ENCODE results near the gene FLNC. TPM values are rescaled to one million over a fixed set of nuclear protein-coding genes. Genes with fewer than 3 reads are reported as not detected.

The FLNC gene
- total RNA-seq, 1 experiment from 2014 or later, result 128 TPM

DNA sequence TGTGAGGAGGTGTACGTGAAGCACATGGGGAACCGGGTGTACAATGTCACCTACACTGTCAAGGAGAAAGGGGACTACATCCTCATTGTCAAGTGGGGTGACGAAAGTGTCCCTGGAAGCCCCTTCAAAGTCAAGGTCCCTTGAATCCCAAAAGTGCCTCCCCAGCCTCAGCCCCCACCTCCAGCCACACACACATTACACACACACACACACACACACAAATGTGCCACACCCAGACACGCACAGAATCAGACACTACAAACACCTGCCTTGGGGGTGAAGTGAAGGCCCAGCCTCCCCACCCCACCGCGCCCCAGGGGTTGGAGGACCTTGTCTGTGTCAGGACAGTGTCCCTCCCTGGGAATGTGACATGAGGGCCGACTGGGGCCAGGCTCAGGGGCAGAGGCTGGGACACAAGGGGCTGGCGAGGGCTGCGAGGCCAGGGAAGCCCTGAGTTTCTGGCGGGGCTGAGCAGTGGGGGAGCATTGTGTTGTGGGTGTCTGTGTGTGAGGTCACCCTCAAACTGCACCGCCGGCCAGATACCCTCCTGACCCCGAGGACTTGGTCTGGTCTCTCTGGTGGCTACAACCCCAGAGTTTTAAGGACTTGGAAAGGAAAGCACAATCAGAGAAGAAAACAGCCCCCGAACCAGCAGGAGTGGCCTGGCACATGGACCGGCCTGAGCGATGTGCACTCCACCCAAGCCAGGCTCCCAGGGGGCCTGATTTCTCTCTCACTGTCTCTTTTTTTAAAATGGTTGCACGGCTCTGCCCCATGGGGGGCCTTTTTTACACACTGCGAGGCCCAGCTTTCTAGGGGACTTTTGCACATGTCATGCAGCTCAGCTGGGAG, 28.4 kb downstream of the FLNC start:
- BruUV-seq (replicated peaks), result TSS peak; percentile 26
- Mint-ChIP-seq H3K4me3 (ENCODE audit: unreplicated experiment) (no peak overlapping the region), H3K27me3 (ENCODE audit: insufficient read depth, unreplicated experiment) (no peaks in the 10 kb centered on the region), H3K27ac (ENCODE audit: unreplicated experiment) (no peak overlapping the region), H3K4me1 (ENCODE audit: low read depth, unreplicated experiment) (peaks cover 6% of the 10 kb centered on the region), H3K9me3 (ENCODE audit: unreplicated experiment) (no peaks in the 10 kb centered on the region), H3K36me3 (ENCODE audit: insufficient read depth, unreplicated experiment) (peaks cover 42% of the 10 kb centered on the region)
- peaks cover 5% of the 10 kb centered on the region; the same call in 1 of the 2 replicates for H3K4me1 ChIP-seq
- intact Hi-C loops (cut with micrococcal nuclease; ENCODE audit: unreplicated experiment), result no loop called here
- H3K9me3 ChIP-seq, result no peaks in the 10 kb centered on the region
- POLR2A ChIA-PET, result no interaction called here
- TF ChIP-seq, protein P1, sequence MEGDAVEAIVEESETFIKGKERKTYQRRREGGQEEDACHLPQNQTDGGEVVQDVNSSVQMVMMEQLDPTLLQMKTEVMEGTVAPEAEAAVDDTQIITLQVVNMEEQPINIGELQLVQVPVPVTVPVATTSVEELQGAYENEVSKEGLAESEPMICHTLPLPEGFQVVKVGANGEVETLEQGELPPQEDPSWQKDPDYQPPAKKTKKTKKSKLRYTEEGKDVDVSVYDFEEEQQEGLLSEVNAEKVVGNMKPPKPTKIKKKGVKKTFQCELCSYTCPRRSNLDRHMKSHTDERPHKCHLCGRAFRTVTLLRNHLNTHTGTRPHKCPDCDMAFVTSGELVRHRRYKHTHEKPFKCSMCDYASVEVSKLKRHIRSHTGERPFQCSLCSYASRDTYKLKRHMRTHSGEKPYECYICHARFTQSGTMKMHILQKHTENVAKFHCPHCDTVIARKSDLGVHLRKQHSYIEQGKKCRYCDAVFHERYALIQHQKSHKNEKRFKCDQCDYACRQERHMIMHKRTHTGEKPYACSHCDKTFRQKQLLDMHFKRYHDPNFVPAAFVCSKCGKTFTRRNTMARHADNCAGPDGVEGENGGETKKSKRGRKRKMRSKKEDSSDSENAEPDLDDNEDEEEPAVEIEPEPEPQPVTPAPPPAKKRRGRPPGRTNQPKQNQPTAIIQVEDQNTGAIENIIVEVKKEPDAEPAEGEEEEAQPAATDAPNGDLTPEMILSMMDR (IDR thresholded peaks at IDR 0.05; ENCODE audit: insufficient read depth in 1 of 2, low read depth in 1 of 2, low read length in 1 of 2, severe bottlenecking in 1 of 2, unreplicated experiment in 1 of 2), result no peak
- CTCF ChIA-PET, result no interaction called here
- no peaks in the 10 kb centered on the region for H3K36me3 ChIP-seq (ENCODE audit: control insufficient read depth, insufficient read depth, low read length)
- H3K27me3 ChIP-seq (replicated peaks; ENCODE audit: control insufficient read depth, insufficient read depth, low read length), result no peaks in the 10 kb centered on the region
- no peak overlapping the region for H3K4me3 ChIP-seq (ENCODE audit: low read depth, low read length)
- DNase-seq, result no peak

DNA sequence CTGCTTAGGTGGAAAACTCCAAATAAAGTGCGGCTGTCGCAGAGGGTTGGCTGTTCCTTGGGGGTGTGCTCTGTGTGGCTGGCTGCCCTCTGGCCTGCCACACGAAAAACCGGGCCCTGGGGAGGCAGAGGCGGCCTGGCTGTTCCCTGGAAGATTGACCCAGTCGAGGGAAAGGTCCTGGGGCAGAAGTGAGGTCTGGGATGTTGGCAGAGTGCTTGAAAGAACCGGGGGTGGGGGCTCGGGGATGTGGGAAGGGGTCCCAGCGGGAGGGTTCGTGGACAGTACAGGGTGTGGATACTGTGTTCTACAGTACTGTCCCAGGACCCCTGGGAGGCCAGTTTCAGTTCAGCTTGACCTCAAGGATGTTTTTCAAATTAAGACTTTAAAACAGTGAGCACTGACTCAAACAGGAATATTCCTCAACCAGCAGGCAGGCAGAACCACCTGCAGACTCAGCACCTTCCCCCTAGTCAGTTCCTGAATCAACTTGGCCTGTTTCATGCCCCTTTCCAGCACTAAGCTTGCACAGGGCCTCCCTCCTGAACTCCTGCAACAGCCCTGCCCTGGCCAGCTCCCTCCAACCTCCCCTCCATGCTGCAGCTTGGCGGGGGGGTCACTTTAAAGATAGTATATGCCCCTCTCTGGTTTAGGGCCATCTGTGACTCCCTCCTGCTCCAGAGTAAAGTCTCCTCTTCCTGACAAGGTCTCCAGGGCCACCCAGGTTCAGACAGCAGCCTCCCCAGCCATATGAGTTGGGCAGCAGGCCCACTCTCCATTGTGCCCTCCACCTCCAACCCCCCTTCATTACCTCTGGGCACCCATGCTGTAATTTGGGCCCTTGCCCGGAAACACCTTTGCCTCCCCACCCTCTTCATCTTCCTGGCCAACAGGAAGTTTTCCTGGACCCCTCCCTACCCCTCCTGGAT, 29.3 kb downstream of the FLNC start:
- no TSS peak for BruUV-seq (replicated peaks)
- no peak overlapping the region for H3K27ac Mint-ChIP-seq (ENCODE audit: unreplicated experiment)
- H3K9me3 Mint-ChIP-seq (ENCODE audit: unreplicated experiment), result no peaks in the 10 kb centered on the region

More for the DNA sequence above, 29.3 kb downstream of the FLNC start:
- Mint-ChIP-seq H3K27me3 (ENCODE audit: insufficient read depth, unreplicated experiment) (no peaks in the 10 kb centered on the region), H3K36me3 (ENCODE audit: insufficient read depth, unreplicated experiment) (peaks cover 37% of the 10 kb centered on the region), H3K4me1 (ENCODE audit: low read depth, unreplicated experiment) (peaks cover 6% of the 10 kb centered on the region), H3K4me3 (ENCODE audit: unreplicated experiment) (no peak overlapping the region)
- ChIA-PET POLR2A (interaction anchor here (1.5 kb wide), 1 partner anchor 9 kb away, joined by 4 read pairs; no protein-coding TSS in a partner anchor), CTCF (interaction anchor here (0.6 to 1.5 kb wide), 4 partner anchors 9 to 965 kb away, joined by 3 to 10 read pairs (median 4); no protein-coding TSS in a partner anchor)
- no peaks in the 10 kb centered on the region for H3K27me3 ChIP-seq (replicated peaks; ENCODE audit: control insufficient read depth, insufficient read depth, low read length)
- peaks cover 8% of the 10 kb centered on the region; the same call in 1 of the 2 replicates for H3K4me1 ChIP-seq
- intact Hi-C loops (cut with micrococcal nuclease; ENCODE audit: unreplicated experiment), result no loop called here
- H3K36me3 ChIP-seq (ENCODE audit: control insufficient read depth, insufficient read depth, low read length), result no peaks in the 10 kb centered on the region; the same call in 1 of the 2 replicates
- H3K4me3 ChIP-seq (ENCODE audit: low read depth, low read length), result no peak overlapping the region
- TF ChIP-seq, protein P1 (IDR thresholded peaks at IDR 0.05; ENCODE audit: insufficient read depth in 1 of 2, low read depth in 1 of 2, low read length in 1 of 2, severe bottlenecking in 1 of 2, unreplicated experiment in 1 of 2), result no peak
- no peak for DNase-seq
- no peaks in the 10 kb centered on the region for H3K9me3 ChIP-seq

Data from Caco-2 (cell line).